Measurements from ENCODE around the gene GJA4.

Gene GJA4

DNA sequence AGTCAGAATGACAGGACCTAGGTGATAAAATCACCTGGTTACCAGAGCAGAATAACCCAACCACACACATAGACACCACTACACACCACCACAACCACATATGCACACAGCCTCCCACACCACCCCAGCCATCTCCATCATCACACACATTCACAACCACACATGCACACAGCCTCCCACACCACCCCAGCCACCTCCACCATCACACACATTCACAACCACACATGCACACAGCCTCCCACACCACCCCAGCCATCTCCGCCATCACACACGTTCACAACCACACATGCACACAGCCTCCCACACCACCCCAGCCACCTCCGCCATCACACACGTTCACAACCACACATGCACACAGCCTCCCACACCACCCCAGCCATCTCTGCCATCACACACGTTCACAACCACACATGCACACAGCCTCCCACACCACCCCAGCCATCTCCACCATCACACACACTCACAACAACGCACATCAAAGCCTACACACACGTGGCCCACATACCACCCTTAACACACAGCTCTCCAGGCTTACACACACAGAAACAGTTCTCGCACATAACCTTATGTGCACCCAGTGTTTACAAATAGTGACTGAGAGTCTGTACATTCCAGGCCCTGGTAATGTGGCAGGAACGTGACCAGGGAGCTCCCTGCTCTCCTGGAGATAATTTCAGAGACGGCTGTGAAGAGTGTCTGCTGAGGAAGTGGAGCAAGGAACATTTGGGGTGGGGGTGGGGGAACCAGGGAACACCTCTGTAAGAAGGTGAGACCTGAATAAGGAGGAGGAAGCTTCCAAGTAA lies 15.1 kb upstream of the GJA4 start:
- TF ChIP-seq EGR2 (tag by site-specific recombination; IDR thresholded peaks at IDR 0.05; ENCODE audit: low read depth) = peak; percentile 91
- peak; percentile 74 for TF ChIP-seq ZFHX2 (tag by site-specific recombination; conservative IDR thresholded peaks at IDR 0.05)
- TF ChIP-seq HOXA7 (CRISPR knock-in tag; IDR thresholded peaks at IDR 0.05; ENCODE audit: borderline replicate concordance) = no peak
- TF ChIP-seq ZNF335 (tag by site-specific recombination; conservative IDR thresholded peaks at IDR 0.05) = no peak
- Histone ChIP-seq H3K27ac (ENCODE audit: extremely low read depth, low read depth, low read length) (no peak overlapping the region), H3K4me3 (ENCODE audit: low read depth, low read length) (no peak overlapping the region), H3K36me3 (ENCODE audit: control insufficient read depth in 2 of 2, insufficient read depth in 1 of 2, low read length in 2 of 2) (no peaks in the 10 kb centered on the region), H3K9me3 (ENCODE audit: control insufficient read depth, insufficient read depth, low read depth, low read length) (no peaks in the 10 kb centered on the region), H3K4me1 (ENCODE audit: control insufficient read depth, insufficient read depth, low read length) (no peaks in the 10 kb centered on the region)
- CTCF ChIA-PET = interaction anchor here (0.6 to 2.5 kb wide), 4 partner anchors 28 to 527 kb away, joined by 3 to 11 read pairs (median 3); no protein-coding TSS in a partner anchor
- POLR2A ChIA-PET = no interaction called here

- Histone ChIP-seq H3K4me1 (ENCODE audit: control insufficient read depth, insufficient read depth, low read length) (no peaks in the 10 kb centered on the region), H3K36me3 (ENCODE audit: control insufficient read depth in 2 of 2, insufficient read depth in 1 of 2, low read length in 2 of 2) (no peaks in the 10 kb centered on the region), H3K27ac (ENCODE audit: extremely low read depth, low read depth, low read length) (no peak overlapping the region), H3K9me3 (ENCODE audit: control insufficient read depth, insufficient read depth, low read depth, low read length) (no peaks in the 10 kb centered on the region), H3K4me3 (ENCODE audit: low read depth, low read length) (no peak overlapping the region)
- TF ChIP-seq ZNF248 (tag by site-specific recombination; IDR thresholded peaks at IDR 0.05) = no peak
- TF ChIP-seq ZNF514 (tag by site-specific recombination; IDR thresholded peaks at IDR 0.05) = no peak
- TF ChIP-seq OVOL3 (tag by site-specific recombination; IDR thresholded peaks at IDR 0.05) = no peak
- TF ChIP-seq FEZF1 (tag by site-specific recombination; IDR thresholded peaks at IDR 0.05) = no peak
- TF ChIP-seq ZNF157 (tag by site-specific recombination; IDR thresholded peaks at IDR 0.05) = no peak
- TF ChIP-seq, protein P1, sequence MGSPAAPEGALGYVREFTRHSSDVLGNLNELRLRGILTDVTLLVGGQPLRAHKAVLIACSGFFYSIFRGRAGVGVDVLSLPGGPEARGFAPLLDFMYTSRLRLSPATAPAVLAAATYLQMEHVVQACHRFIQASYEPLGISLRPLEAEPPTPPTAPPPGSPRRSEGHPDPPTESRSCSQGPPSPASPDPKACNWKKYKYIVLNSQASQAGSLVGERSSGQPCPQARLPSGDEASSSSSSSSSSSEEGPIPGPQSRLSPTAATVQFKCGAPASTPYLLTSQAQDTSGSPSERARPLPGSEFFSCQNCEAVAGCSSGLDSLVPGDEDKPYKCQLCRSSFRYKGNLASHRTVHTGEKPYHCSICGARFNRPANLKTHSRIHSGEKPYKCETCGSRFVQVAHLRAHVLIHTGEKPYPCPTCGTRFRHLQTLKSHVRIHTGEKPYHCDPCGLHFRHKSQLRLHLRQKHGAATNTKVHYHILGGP (tag by site-specific recombination; IDR thresholded peaks at IDR 0.05) = no peak
- no peak for TF ChIP-seq SP7 (tag by site-specific recombination; IDR thresholded peaks at IDR 0.05)
- no peak for TF ChIP-seq ZNF211 (tag by site-specific recombination; IDR thresholded peaks at IDR 0.05; ENCODE audit: low read depth)
- TF ChIP-seq ZNF549 (tag by site-specific recombination; IDR thresholded peaks at IDR 0.05) = no peak
- TF ChIP-seq YY2 (tag by site-specific recombination; IDR thresholded peaks at IDR 0.05) = no peak
- no peak for TF ChIP-seq ZNF623 (tag by site-specific recombination; IDR thresholded peaks at IDR 0.05)
- TF ChIP-seq, protein P2, sequence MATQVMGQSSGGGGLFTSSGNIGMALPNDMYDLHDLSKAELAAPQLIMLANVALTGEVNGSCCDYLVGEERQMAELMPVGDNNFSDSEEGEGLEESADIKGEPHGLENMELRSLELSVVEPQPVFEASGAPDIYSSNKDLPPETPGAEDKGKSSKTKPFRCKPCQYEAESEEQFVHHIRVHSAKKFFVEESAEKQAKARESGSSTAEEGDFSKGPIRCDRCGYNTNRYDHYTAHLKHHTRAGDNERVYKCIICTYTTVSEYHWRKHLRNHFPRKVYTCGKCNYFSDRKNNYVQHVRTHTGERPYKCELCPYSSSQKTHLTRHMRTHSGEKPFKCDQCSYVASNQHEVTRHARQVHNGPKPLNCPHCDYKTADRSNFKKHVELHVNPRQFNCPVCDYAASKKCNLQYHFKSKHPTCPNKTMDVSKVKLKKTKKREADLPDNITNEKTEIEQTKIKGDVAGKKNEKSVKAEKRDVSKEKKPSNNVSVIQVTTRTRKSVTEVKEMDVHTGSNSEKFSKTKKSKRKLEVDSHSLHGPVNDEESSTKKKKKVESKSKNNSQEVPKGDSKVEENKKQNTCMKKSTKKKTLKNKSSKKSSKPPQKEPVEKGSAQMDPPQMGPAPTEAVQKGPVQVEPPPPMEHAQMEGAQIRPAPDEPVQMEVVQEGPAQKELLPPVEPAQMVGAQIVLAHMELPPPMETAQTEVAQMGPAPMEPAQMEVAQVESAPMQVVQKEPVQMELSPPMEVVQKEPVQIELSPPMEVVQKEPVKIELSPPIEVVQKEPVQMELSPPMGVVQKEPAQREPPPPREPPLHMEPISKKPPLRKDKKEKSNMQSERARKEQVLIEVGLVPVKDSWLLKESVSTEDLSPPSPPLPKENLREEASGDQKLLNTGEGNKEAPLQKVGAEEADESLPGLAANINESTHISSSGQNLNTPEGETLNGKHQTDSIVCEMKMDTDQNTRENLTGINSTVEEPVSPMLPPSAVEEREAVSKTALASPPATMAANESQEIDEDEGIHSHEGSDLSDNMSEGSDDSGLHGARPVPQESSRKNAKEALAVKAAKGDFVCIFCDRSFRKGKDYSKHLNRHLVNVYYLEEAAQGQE (tag by site-specific recombination; IDR thresholded peaks at IDR 0.05) = no peak
- TF ChIP-seq, protein P3, sequence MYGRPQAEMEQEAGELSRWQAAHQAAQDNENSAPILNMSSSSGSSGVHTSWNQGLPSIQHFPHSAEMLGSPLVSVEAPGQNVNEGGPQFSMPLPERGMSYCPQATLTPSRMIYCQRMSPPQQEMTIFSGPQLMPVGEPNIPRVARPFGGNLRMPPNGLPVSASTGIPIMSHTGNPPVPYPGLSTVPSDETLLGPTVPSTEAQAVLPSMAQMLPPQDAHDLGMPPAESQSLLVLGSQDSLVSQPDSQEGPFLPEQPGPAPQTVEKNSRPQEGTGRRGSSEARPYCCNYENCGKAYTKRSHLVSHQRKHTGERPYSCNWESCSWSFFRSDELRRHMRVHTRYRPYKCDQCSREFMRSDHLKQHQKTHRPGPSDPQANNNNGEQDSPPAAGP (tag by site-specific recombination; IDR thresholded peaks at IDR 0.05) = no peak
- TF ChIP-seq ZNF518A (tag by site-specific recombination; conservative IDR thresholded peaks at IDR 0.05; ENCODE audit: low read depth) = no peak
- ChIA-PET CTCF (interaction anchor here (0.7 to 2.5 kb wide), 4 partner anchors 9 to 528 kb away, joined by 3 to 11 read pairs (median 4); no protein-coding TSS in a partner anchor), POLR2A (no interaction called here)
Observed at GRCh38 chr1:34778381-34778780, 14.4 kb upstream of the GJA4 start.

Measured in HEK293 (cell line).